Neural cell (in vitro differentiated cells): Measurements from ENCODE around the gene LSM12.

ENCODE experiments used
- CTCF ChIP-seq: fragments of 450-650 bp; IDR thresholded peaks from 2 replicates; pipeline ENCODE4 v1.5.1; 2014; ENCODE audit warnings: antibody characterized with exemption, mild to moderate bottlenecking, moderate library complexity; ENCODE audit not compliant: poor library complexity, severe bottlenecking
- SMC3 ChIP-seq: fragments of 450-650 bp; conservative IDR thresholded peaks from 2 replicates; pipeline ENCODE4 v1.6.1; 2014; ENCODE audit warnings: antibody characterized with exemption, mild to moderate bottlenecking, moderate library complexity; ENCODE audit not compliant: poor library complexity

- TF ChIP-seq CTCF (no peak), SMC3 (no peak)
Measured at GRCh38 chr17:43984521-43984920, 82.0 kb downstream of the LSM12 start.
